Esophagus squamous epithelium (tissue), 5 donors: ENCODE results near the gene PELO. TPM values are rescaled to one million over a fixed set of nuclear protein-coding genes. Genes with fewer than 3 reads are reported as not detected.

Source experiments
- DNase-seq: peaks from one replicate; lab custom pipeline; 2025; lab: John Stamatoyannopoulos, UW
- H3K27ac ChIP-seq, 4 donors: fragments of 200-600 bp; sonication (generic); one replicate each; pipeline ENCODE4 v1.5.1; 2016 to 2019; ENCODE audit warnings: mild to moderate bottlenecking in 1 of 4
- H3K27me3 ChIP-seq, 4 donors: fragments of 200-600 bp; sonication (generic); 1 replicate in 3 of 4; 2 replicates in 1 of 4; pipeline versions ENCODE4 v1.5.1 to v1.6.0; 2017 to 2021; ENCODE audit warnings: antibody characterized with exemption in 1 of 4
- H3K36me3 ChIP-seq, 3 donors: fragments of 200-600 bp; sonication (generic); one replicate each; pipeline ENCODE4 v1.5.1; 2016 to 2019
- H3K4me1 ChIP-seq, 3 donors: fragments of 200-600 bp; sonication (generic); one replicate each; pipeline ENCODE4 v1.5.1; 2017 to 2019
- H3K4me3 ChIP-seq, 4 donors: fragments of 200-600 bp; sonication (generic); 1 replicate in 3 of 4; 2 replicates in 1 of 4; pipeline ENCODE4 v1.5.1; 2016 to 2019; ENCODE audit warnings: mild to moderate bottlenecking in 2 of 4, moderate library complexity in 1 of 4
- H3K9me3 ChIP-seq, 3 donors: fragments of 200-600 bp; sonication (generic); one replicate each; pipeline ENCODE4 v1.5.1; 2016 to 2019
- POLR2A ChIP-seq, 4 donors: fragments of 450-650 bp; IDR thresholded peaks; one replicate each; pipeline ENCODE4 v1.6.1; 2017; ENCODE audit warnings: antibody characterized with exemption in 4 of 4, mild to moderate bottlenecking in 4 of 4, moderate library complexity in 3 of 4
- WGBS, 2 donors: methylation state at CpG; one replicate each; pipeline ENCODE4 v1.1.5; 2018; 5-methylcytosine and 5-hydroxymethylcytosine counted together
- intact Hi-C: fragments of 100-400 bp; cut with DNase I; formaldehyde crosslinking; loops from one replicate; pipeline ENCODE4 v1.15.0; 2022
- total RNA-seq, 4 donors: library from RNA; depleted of rRNA; stranded (reverse); fragments of >200 nt; gene quantifications; one replicate each; pipeline ENCODE4 v1.1.0, GENCODE V29; 2016
- TF ChIP-seq, protein P1 (sequence below), 6 experiments: fragments of 450-650 bp in 4 of 6; fragments of 200-600 bp in 2 of 6; sonication (generic) in 2 of 6; IDR thresholded peaks; one replicate each; pipeline ENCODE4 v1.5.1; 2016 to 2019; ENCODE audit warnings: antibody characterized with exemption in 6 of 6, mild to moderate bottlenecking in 4 of 6, moderate library complexity in 4 of 6
- donor health status: DM: yes; HTN: yes; CAD: no.

The PELO gene
- total RNA-seq, 4 donors from 2014 or later = 10.4 to 25.6 (median 14.6) TPM

DNA sequence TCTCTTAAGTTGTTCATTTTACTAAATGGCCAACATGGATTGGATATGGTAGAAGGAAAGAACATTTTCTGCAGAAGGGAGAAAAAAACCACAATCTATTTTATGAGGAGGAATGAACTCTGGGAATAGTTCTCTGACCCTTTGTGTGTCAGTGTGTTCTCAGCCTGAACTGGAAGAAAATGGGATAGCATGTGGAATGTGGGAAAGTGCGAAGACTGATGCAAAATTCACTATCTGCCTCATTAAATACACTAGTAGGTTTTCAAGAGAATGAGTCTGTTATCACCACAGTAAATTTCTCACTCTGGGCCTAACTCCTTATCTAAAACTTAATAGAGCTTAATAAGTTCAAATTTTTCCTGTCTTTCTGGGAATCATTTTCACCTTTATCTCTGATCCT, 22.7 kb downstream of the PELO start:
- intact Hi-C loops = no loop called here
- 52 to 90% methylated on average over 1 of the region's 1 CpG for WGBS, 2 donors
- H3K9me3 ChIP-seq = no peaks in the 10 kb centered on the region
- no peak overlapping the region for H3K4me3 ChIP-seq
- peak overlapping the region; percentile 68 to 82 (median 68) for H3K27ac ChIP-seq
- H3K36me3 ChIP-seq = peaks cover 0 to 2% (median 0%) of the 10 kb centered on the region in 3 donors
- H3K4me1 ChIP-seq = peaks cover 4 to 90% (median 35%) of the 10 kb centered on the region in 3 donors
- H3K27me3 ChIP-seq = no peaks in the 10 kb centered on the region
- TF ChIP-seq, protein P1, sequence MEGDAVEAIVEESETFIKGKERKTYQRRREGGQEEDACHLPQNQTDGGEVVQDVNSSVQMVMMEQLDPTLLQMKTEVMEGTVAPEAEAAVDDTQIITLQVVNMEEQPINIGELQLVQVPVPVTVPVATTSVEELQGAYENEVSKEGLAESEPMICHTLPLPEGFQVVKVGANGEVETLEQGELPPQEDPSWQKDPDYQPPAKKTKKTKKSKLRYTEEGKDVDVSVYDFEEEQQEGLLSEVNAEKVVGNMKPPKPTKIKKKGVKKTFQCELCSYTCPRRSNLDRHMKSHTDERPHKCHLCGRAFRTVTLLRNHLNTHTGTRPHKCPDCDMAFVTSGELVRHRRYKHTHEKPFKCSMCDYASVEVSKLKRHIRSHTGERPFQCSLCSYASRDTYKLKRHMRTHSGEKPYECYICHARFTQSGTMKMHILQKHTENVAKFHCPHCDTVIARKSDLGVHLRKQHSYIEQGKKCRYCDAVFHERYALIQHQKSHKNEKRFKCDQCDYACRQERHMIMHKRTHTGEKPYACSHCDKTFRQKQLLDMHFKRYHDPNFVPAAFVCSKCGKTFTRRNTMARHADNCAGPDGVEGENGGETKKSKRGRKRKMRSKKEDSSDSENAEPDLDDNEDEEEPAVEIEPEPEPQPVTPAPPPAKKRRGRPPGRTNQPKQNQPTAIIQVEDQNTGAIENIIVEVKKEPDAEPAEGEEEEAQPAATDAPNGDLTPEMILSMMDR (IDR thresholded peaks at IDR 0.05) = no peak
- no peak for TF ChIP-seq POLR2A (IDR thresholded peaks at IDR 0.05)
- no peak for DNase-seq

DNA sequence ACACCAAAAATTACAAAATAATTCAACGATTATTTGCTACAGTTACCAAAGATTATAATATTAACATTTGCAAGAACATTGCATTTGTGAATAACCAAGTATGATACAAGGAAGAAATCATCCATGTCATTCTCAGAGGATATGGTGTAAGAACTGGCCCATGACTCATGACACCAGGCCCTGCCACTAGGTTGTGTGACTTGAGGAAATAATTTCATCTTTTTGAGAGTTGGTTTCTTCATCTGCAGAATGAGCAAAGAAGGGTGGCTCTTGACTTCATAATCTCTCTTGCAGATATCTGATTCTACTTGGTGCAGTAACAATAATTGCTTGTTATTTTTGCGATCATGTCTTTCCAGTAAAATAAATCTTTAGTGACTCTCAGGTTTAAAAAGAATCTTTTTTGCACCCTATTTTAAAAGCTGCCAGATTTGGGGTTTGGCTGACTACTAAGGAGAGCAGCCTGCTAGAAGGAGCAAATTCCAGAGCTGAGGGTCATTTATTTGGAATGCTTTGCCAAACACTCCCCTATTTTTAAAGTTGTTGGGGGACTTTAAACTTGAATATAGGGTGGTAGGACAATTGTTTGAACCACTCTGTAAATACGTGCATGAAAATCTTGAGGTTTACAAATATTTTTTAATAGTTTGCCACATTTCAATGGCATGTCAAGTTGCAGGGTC, 23.5 kb downstream of the PELO start:
- intact Hi-C loops = no loop called here
- DNase-seq = no peak
- no peaks in the 10 kb centered on the region for H3K27me3 ChIP-seq
- no peaks in the 10 kb centered on the region for H3K9me3 ChIP-seq
- H3K4me1 ChIP-seq = peaks cover 4 to 89% (median 35%) of the 10 kb centered on the region in 3 donors
- no peak overlapping the region for H3K4me3 ChIP-seq
- no peaks in the 10 kb centered on the region for H3K36me3 ChIP-seq
- H3K27ac ChIP-seq = peak overlapping the region in 2 of 4 donors; percentile 6 to 82
- TF ChIP-seq, protein P1 (IDR thresholded peaks at IDR 0.05) = no peak
- WGBS, 2 donors = 62 to 75% methylated on average over 3 of the region's 3 CpGs

DNA sequence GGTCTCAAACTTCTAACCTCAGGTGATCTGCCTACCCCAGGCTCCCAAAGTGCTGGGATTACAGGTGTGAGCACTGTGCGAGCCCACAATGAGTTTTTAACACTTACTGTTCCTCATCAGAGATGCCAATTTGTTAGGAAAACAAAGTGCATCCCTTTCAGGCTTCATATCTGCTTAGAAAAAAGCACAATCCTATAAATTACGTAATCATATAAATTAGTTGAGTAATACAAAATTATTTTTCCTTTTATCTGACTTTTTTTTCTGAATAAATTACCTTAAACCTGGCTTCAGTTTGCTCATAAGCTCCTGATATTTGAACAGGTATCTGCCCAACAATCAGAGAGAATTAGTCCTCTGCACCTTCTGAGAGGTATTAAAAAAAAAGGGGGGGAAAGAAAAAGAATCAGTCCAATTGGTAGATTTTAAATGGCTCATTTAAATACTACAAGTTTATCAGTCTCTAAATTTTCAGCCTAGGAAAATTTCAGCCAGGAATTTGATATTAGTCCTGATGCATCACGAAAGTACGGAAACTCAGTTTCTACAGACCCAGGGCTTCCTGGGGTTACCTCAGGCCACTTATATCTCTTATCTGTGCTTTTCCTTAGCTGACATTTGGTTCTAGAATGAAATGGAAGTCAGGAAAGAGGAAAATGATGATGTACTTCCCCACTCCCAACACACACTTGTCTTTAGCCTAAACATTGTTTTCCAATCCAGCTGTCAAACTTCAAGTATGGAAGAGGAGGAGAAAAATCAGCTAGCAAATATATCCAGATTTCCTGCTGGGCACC, 26.8 kb downstream of the PELO start:
- Histone ChIP-seq H3K36me3 (no peaks in the 10 kb centered on the region), H3K27ac (peak overlapping the region in 2 of 4 donors; percentile 13 to 42)

DNA sequence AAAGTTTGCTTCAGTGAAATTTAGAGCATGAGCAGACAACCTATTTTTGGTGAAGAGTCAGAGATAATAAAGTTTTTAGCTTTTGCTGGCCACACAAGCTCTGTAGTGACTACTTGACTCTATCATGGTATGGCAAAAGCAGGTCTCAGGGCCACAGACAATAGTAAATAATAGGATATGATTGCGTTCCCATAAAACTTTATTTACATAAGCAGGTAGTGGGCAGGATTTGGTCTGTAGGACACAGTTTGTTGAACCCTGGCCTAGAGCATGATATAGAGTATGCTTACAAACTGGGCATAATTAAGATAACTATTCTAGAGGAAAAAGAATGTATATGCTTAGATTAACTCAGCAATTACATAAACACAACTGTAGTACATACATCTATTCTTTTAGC, 30.1 kb downstream of the PELO start:
- 82 to 86% methylated on average over 1 of the region's 1 CpG for WGBS, 2 donors

More for the DNA sequence above, 26.8 kb downstream of the PELO start:
- intact Hi-C loops = no loop called here
- H3K9me3 ChIP-seq = no peaks in the 10 kb centered on the region
- TF ChIP-seq POLR2A (IDR thresholded peaks at IDR 0.05) = no peak
- TF ChIP-seq, protein P1 (IDR thresholded peaks at IDR 0.05) = no peak
- peaks cover 4 to 59% (median 24%) of the 10 kb centered on the region in 3 donors for H3K4me1 ChIP-seq
- WGBS, 2 donors = 66 to 74% methylated on average over 4 of the region's 4 CpGs
- no peak for DNase-seq
- H3K4me3 ChIP-seq = no peak overlapping the region
- no peaks in the 10 kb centered on the region for H3K27me3 ChIP-seq

More for the DNA sequence above, 30.1 kb downstream of the PELO start:
- Histone ChIP-seq H3K27me3 (no peaks in the 10 kb centered on the region), H3K4me3 (no peak overlapping the region), H3K27ac (no peak overlapping the region), H3K9me3 (no peaks in the 10 kb centered on the region), H3K4me1 (peaks cover 3 to 40% (median 13%) of the 10 kb centered on the region in 3 donors), H3K36me3 (no peaks in the 10 kb centered on the region)
- DNase-seq = no peak
- intact Hi-C loops = no loop called here
- no peak for TF ChIP-seq POLR2A (IDR thresholded peaks at IDR 0.05)
- TF ChIP-seq, protein P1 (IDR thresholded peaks at IDR 0.05) = no peak
